Memory B cell (primary cell): ENCODE measurements around the gene FASLG.
A peak's percentile ranks its signal among the peaks of the same experiment; 100 is the strongest.

Experiments used
- ATAC-seq: fragments of 150-1000 bp; cut with Tn5 transposase; 2 replicates; pipeline ENCODE4 v1.10.0; 2021; ENCODE audit warnings: low read depth, mild to moderate bottlenecking, moderate library complexity
- DNase-seq, 2 donors: peaks; one replicate each; pipeline ENCODE4 v3.0.0; 2022; ENCODE audit warnings: low spot score in 2 of 2
- H3K27ac Mint-ChIP-seq: one replicate; pipeline ENCODE4 v1.8.0; 2022; ENCODE audit warnings: mild to moderate bottlenecking, moderate library complexity, mixed read lengths
- H3K27me3 Mint-ChIP-seq: one replicate; pipeline ENCODE4 v1.8.0; 2022; ENCODE audit warnings: mixed read lengths
- H3K36me3 Mint-ChIP-seq: one replicate; pipeline ENCODE4 v1.8.0; 2022; ENCODE audit warnings: mild to moderate bottlenecking, mixed read lengths
- H3K4me1 Mint-ChIP-seq: one replicate; pipeline ENCODE4 v1.8.0; 2022; ENCODE audit warnings: mixed read lengths
- H3K4me3 Mint-ChIP-seq: one replicate; pipeline ENCODE4 v1.8.0; 2022; ENCODE audit warnings: mild to moderate bottlenecking, moderate library complexity, mixed read lengths
- H3K9me3 Mint-ChIP-seq: one replicate; pipeline ENCODE4 v1.8.0; 2022; ENCODE audit warnings: mixed read lengths

Gene FASLG

GRCh38 chr1:172630056-172630818, 28.7 kb upstream of the FASLG start:
- Mint-ChIP-seq H3K27ac (no peak overlapping the region), H3K4me1 (no peaks in the 10 kb centered on the region), H3K36me3 (no peaks in the 10 kb centered on the region), H3K9me3 (no peaks in the 10 kb centered on the region), H3K27me3 (peaks cover 2% of the 10 kb centered on the region), H3K4me3 (no peak overlapping the region)
- ATAC-seq: no peak
- no peak for DNase-seq

- Mint-ChIP-seq H3K27me3 (peaks cover 2% of the 10 kb centered on the region), H3K4me1 (no peaks in the 10 kb centered on the region), H3K9me3 (no peaks in the 10 kb centered on the region), H3K4me3 (no peak overlapping the region), H3K36me3 (no peaks in the 10 kb centered on the region), H3K27ac (no peak overlapping the region)
- ATAC-seq (no peak), DNase-seq (no peak)
Measured at GRCh38 chr1:172630868-172631267, 28.0 kb upstream of the FASLG start.

- Mint-ChIP-seq H3K9me3 (peaks cover 1% of the 10 kb centered on the region), H3K27me3 (peaks cover 2% of the 10 kb centered on the region), H3K4me3 (no peak overlapping the region), H3K4me1 (peaks cover 12% of the 10 kb centered on the region), H3K36me3 (no peaks in the 10 kb centered on the region), H3K27ac (no peak overlapping the region)
- DNase-seq: no peak
- ATAC-seq: no peak
Measured at GRCh38 chr1:172637522-172637921, 21.4 kb upstream of the FASLG start.

- no peak for DNase-seq
- Mint-ChIP-seq H3K27ac (no peak overlapping the region), H3K4me3 (no peak overlapping the region), H3K4me1 (peaks cover 15% of the 10 kb centered on the region), H3K36me3 (no peaks in the 10 kb centered on the region), H3K9me3 (peaks cover 1% of the 10 kb centered on the region), H3K27me3 (peaks cover 2% of the 10 kb centered on the region)
- no peak for ATAC-seq
Measured at GRCh38 chr1:172638249-172638648, 20.7 kb upstream of the FASLG start.

GRCh38 chr1:172638885-172639831, 19.7 kb upstream of the FASLG start:
- H3K9me3 Mint-ChIP-seq: peaks cover 1% of the 10 kb centered on the region
- H3K27ac Mint-ChIP-seq: no peak overlapping the region
- H3K4me3 Mint-ChIP-seq: peak overlapping the region; percentile 68
- peaks cover 24% of the 10 kb centered on the region for H3K4me1 Mint-ChIP-seq
- peaks cover 2% of the 10 kb centered on the region for H3K27me3 Mint-ChIP-seq
- DNase-seq (no peak), ATAC-seq (peak; percentile 30)
- H3K36me3 Mint-ChIP-seq: no peaks in the 10 kb centered on the region

GRCh38 chr1:172640111-172640510, 18.8 kb upstream of the FASLG start:
- peaks cover 1% of the 10 kb centered on the region for H3K9me3 Mint-ChIP-seq
- no peak overlapping the region for H3K4me3 Mint-ChIP-seq
- DNase-seq: no peak
- no peak for ATAC-seq
- H3K4me1 Mint-ChIP-seq: peaks cover 29% of the 10 kb centered on the region
- peaks cover 2% of the 10 kb centered on the region for H3K27me3 Mint-ChIP-seq
- no peak overlapping the region for H3K27ac Mint-ChIP-seq
- H3K36me3 Mint-ChIP-seq: no peaks in the 10 kb centered on the region

- peaks cover 36% of the 10 kb centered on the region for H3K4me1 Mint-ChIP-seq
- H3K27me3 Mint-ChIP-seq: peaks cover 2% of the 10 kb centered on the region
- H3K4me3 Mint-ChIP-seq: no peak overlapping the region
- ATAC-seq (no peak), DNase-seq (no peak)
- no peaks in the 10 kb centered on the region for H3K36me3 Mint-ChIP-seq
- no peak overlapping the region for H3K27ac Mint-ChIP-seq
- peaks cover 1% of the 10 kb centered on the region for H3K9me3 Mint-ChIP-seq
Measured at GRCh38 chr1:172641492-172641891, 17.4 kb upstream of the FASLG start.

- Mint-ChIP-seq H3K4me3 (no peak overlapping the region), H3K27me3 (peaks cover 5% of the 10 kb centered on the region)
- DNase-seq: no peak
Measured at GRCh38 chr1:172642970-172643369, 15.9 kb upstream of the FASLG start.

GRCh38 chr1:172646653-172647052, 12.2 kb upstream of the FASLG start:
- Mint-ChIP-seq H3K4me3 (no peak overlapping the region), H3K4me1 (peaks cover 25% of the 10 kb centered on the region), H3K27ac (no peak overlapping the region), H3K9me3 (no peaks in the 10 kb centered on the region), H3K36me3 (no peaks in the 10 kb centered on the region), H3K27me3 (peaks cover 9% of the 10 kb centered on the region)
- DNase-seq (no peak), ATAC-seq (no peak)

More at GRCh38 chr1:172642970-172643369, 15.9 kb upstream of the FASLG start:
- Mint-ChIP-seq H3K36me3 (no peaks in the 10 kb centered on the region), H3K9me3 (no peaks in the 10 kb centered on the region), H3K27ac (no peak overlapping the region), H3K4me1 (peaks cover 37% of the 10 kb centered on the region)
- no peak for ATAC-seq

GRCh38 chr1:172647110-172647564, 11.8 kb upstream of the FASLG start:
- DNase-seq (no peak), ATAC-seq (no peak)
- Mint-ChIP-seq H3K27me3 (peaks cover 9% of the 10 kb centered on the region), H3K9me3 (no peaks in the 10 kb centered on the region), H3K4me3 (no peak overlapping the region), H3K36me3 (no peaks in the 10 kb centered on the region), H3K4me1 (peaks cover 25% of the 10 kb centered on the region), H3K27ac (no peak overlapping the region)

GRCh38 chr1:172647987-172648386, 10.9 kb upstream of the FASLG start:
- Mint-ChIP-seq H3K4me3 (no peak overlapping the region), H3K27me3 (peaks cover 9% of the 10 kb centered on the region), H3K9me3 (no peaks in the 10 kb centered on the region), H3K36me3 (no peaks in the 10 kb centered on the region), H3K4me1 (peaks cover 25% of the 10 kb centered on the region), H3K27ac (no peak overlapping the region)
- no peak for DNase-seq
- no peak for ATAC-seq

GRCh38 chr1:172650474-172651193, 8.3 kb upstream of the FASLG start:
- H3K36me3 Mint-ChIP-seq: no peaks in the 10 kb centered on the region
- peaks cover 10% of the 10 kb centered on the region for H3K27me3 Mint-ChIP-seq
- no peaks in the 10 kb centered on the region for H3K9me3 Mint-ChIP-seq
- ATAC-seq: no peak
- no peak for DNase-seq
- no peak overlapping the region for H3K27ac Mint-ChIP-seq
- no peak overlapping the region for H3K4me3 Mint-ChIP-seq
- H3K4me1 Mint-ChIP-seq: peaks cover 5% of the 10 kb centered on the region

- Mint-ChIP-seq H3K9me3 (no peaks in the 10 kb centered on the region), H3K4me3 (no peak overlapping the region), H3K4me1 (no peaks in the 10 kb centered on the region), H3K27ac (no peak overlapping the region), H3K27me3 (peaks cover 6% of the 10 kb centered on the region), H3K36me3 (no peaks in the 10 kb centered on the region)
- no peak for ATAC-seq
- DNase-seq: no peak
Measured at GRCh38 chr1:172653015-172653709, 5.7 kb upstream of the FASLG start.
